ENCODE measurements around the gene DAND5.

Gene DAND5

GRCh38 chr19:13005253-13005652 lies 35.9 kb downstream of the DAND5 start:
- no peak overlapping the region for H3K4me2 ChIP-seq (ENCODE audit: low read depth, low read length, poor library complexity, severe bottlenecking)
- H3K4me1 ChIP-seq (ENCODE audit: insufficient read depth, low read length, poor library complexity, severe bottlenecking): no peaks in the 10 kb centered on the region
- TF ChIP-seq EZH2phosphoT487 (IDR thresholded peaks at IDR 0.05; ENCODE audit: borderline replicate concordance) (no peak), CTCF (conservative IDR thresholded peaks at IDR 0.05; ENCODE audit: low read length) (no peak)
- no peaks in the 10 kb centered on the region for H3K9me2 ChIP-seq (replicated peaks; ENCODE audit: low read depth, low read length)
- no peaks in the 10 kb centered on the region for H3K9me3 ChIP-seq (ENCODE audit: insufficient read depth, low read depth, low read length)
- H4K20me1 ChIP-seq (ENCODE audit: insufficient read depth, low read length, poor library complexity, severe bottlenecking): no peaks in the 10 kb centered on the region
- no peaks in the 10 kb centered on the region for H3K36me3 ChIP-seq (ENCODE audit: insufficient read depth, low read length)
- H3K9ac ChIP-seq (ENCODE audit: low read depth, low read length, poor library complexity, severe bottlenecking): no peak overlapping the region
- H3K79me2 ChIP-seq (ENCODE audit: insufficient read depth, low read length): no peaks in the 10 kb centered on the region
- H2AFZ ChIP-seq (ENCODE audit: low read length): no peak overlapping the region
- no peaks in the 10 kb centered on the region for H3K27me3 ChIP-seq (ENCODE audit: insufficient read depth, low read length, poor library complexity, severe bottlenecking)
- H3K4me3 ChIP-seq (ENCODE audit: low read length, poor library complexity, severe bottlenecking): no peak overlapping the region
- no peaks in the 10 kb centered on the region for H3F3A ChIP-seq (ENCODE audit: low read depth)

GRCh38 chr19:13005861-13006370 lies 36.5 kb downstream of the DAND5 start:
- no peak for TF ChIP-seq CTCF (conservative IDR thresholded peaks at IDR 0.05; ENCODE audit: low read length)
- H3K36me3 ChIP-seq (ENCODE audit: insufficient read depth, low read length): no peaks in the 10 kb centered on the region
- H3K9me3 ChIP-seq (ENCODE audit: insufficient read depth, low read depth, low read length): no peaks in the 10 kb centered on the region
- H3K79me2 ChIP-seq (ENCODE audit: insufficient read depth, low read length): no peaks in the 10 kb centered on the region
- H3K9me2 ChIP-seq (replicated peaks; ENCODE audit: low read depth, low read length): no peaks in the 10 kb centered on the region
- no peaks in the 10 kb centered on the region for H3F3A ChIP-seq (ENCODE audit: low read depth)
- no peaks in the 10 kb centered on the region for H4K20me1 ChIP-seq (ENCODE audit: insufficient read depth, low read length, poor library complexity, severe bottlenecking)
- H3K4me3 ChIP-seq (ENCODE audit: low read length, poor library complexity, severe bottlenecking): no peak overlapping the region
- H2AFZ ChIP-seq (ENCODE audit: low read length): no peak overlapping the region
- H3K9ac ChIP-seq (ENCODE audit: low read depth, low read length, poor library complexity, severe bottlenecking): no peak overlapping the region
- no peak overlapping the region for H3K4me2 ChIP-seq (ENCODE audit: low read depth, low read length, poor library complexity, severe bottlenecking)
- H3K4me1 ChIP-seq (ENCODE audit: insufficient read depth, low read length, poor library complexity, severe bottlenecking): no peaks in the 10 kb centered on the region
- no peaks in the 10 kb centered on the region for H3K27me3 ChIP-seq (ENCODE audit: insufficient read depth, low read length, poor library complexity, severe bottlenecking)

GRCh38 chr19:13006431-13007281 lies 37.3 kb downstream of the DAND5 start:
- Histone ChIP-seq H2AFZ (ENCODE audit: low read length) (no peak overlapping the region), H4K20me1 (ENCODE audit: insufficient read depth, low read length, poor library complexity, severe bottlenecking) (no peaks in the 10 kb centered on the region), H3F3A (ENCODE audit: low read depth) (no peaks in the 10 kb centered on the region), H3K9ac (ENCODE audit: low read depth, low read length, poor library complexity, severe bottlenecking) (no peak overlapping the region), H3K36me3 (ENCODE audit: insufficient read depth, low read length) (no peaks in the 10 kb centered on the region), H3K4me1 (ENCODE audit: insufficient read depth, low read length, poor library complexity, severe bottlenecking) (no peaks in the 10 kb centered on the region), H3K9me2 (replicated peaks; ENCODE audit: low read depth, low read length) (no peaks in the 10 kb centered on the region), H3K4me2 (ENCODE audit: low read depth, low read length, poor library complexity, severe bottlenecking) (no peak overlapping the region), H3K27me3 (ENCODE audit: insufficient read depth, low read length, poor library complexity, severe bottlenecking) (no peaks in the 10 kb centered on the region), H3K4me3 (ENCODE audit: low read length, poor library complexity, severe bottlenecking) (no peak overlapping the region), H3K9me3 (ENCODE audit: insufficient read depth, low read depth, low read length) (no peaks in the 10 kb centered on the region), H3K79me2 (ENCODE audit: insufficient read depth, low read length) (no peaks in the 10 kb centered on the region)
- TF ChIP-seq EZH2phosphoT487 (IDR thresholded peaks at IDR 0.05; ENCODE audit: borderline replicate concordance): no peak
- no peak for TF ChIP-seq CTCF (conservative IDR thresholded peaks at IDR 0.05; ENCODE audit: low read length)
